HepG2 (cell line): ENCODE data around the gene TMEM63C. TPM values are rescaled to one million over a fixed set of nuclear protein-coding genes. Genes with fewer than 3 reads are reported as not detected.
A peak's percentile ranks its signal among the peaks of the same experiment; 100 is the strongest.

ENCODE experiments used
- CEBPB ChIP-seq: IDR thresholded peaks from 2 replicates; pipeline ENCODE4 v1.6.1; 2011; ENCODE audit warnings: low read depth, low read length, improper control_type of control experiment, borderline replicate concordance
- E2F1 ChIP-seq: sonication (generic); formaldehyde crosslinking; IDR thresholded peaks from 2 replicates; pipeline ENCODE4 v1.5.0; 2020; ENCODE audit warnings: missing genetic modification reagents
- KLF9 ChIP-seq: IDR thresholded peaks from 2 replicates; pipeline ENCODE4 v1.6.1; 2016; ENCODE audit warnings: low read depth
- PATZ1 ChIP-seq: sonication (generic); formaldehyde crosslinking; IDR thresholded peaks from 2 replicates; pipeline ENCODE4 v1.4.0; 2020; ENCODE audit warnings: missing genetic modification reagents
- SRSF4 ChIP-seq: fragments of 200-400 bp; formaldehyde crosslinking; IDR thresholded peaks from one replicate; pipeline ENCODE4 v1.6.1; 2018; ENCODE audit warnings: mild to moderate bottlenecking, low read depth, low read length, moderate library complexity; ENCODE audit not compliant: poor library complexity, severe bottlenecking
- ZBTB1 ChIP-seq: sonication (generic); formaldehyde crosslinking; IDR thresholded peaks from 2 replicates; pipeline ENCODE4 v1.4.0; 2020; ENCODE audit warnings: missing genetic modification reagents, borderline replicate concordance
- ZBTB20 ChIP-seq: sonication (generic); formaldehyde crosslinking; IDR thresholded peaks from 2 replicates; pipeline ENCODE4 v1.8.1; 2023; ENCODE audit warnings: missing genetic modification reagents, low read depth, mild to moderate bottlenecking, borderline replicate concordance
- ZFP36L1 ChIP-seq: sonication (generic); formaldehyde crosslinking; IDR thresholded peaks from 2 replicates; pipeline ENCODE4 v1.8.0; 2022; ENCODE audit warnings: mild to moderate bottlenecking, missing genetic modification reagents, moderate library complexity
- ZMYM2 ChIP-seq: sonication (generic); formaldehyde crosslinking; IDR thresholded peaks from 2 replicates; pipeline ENCODE4 v1.8.0; 2022; ENCODE audit warnings: mild to moderate bottlenecking, missing genetic modification reagents
- ZNF329 ChIP-seq: sonication (generic); formaldehyde crosslinking; IDR thresholded peaks from 2 replicates; pipeline ENCODE4 v1.9.0; 2021; ENCODE audit warnings: low read depth, mild to moderate bottlenecking, missing genetic modification reagents
- ZNF629 ChIP-seq: sonication (generic); formaldehyde crosslinking; conservative IDR thresholded peaks from 2 replicates; pipeline ENCODE4 v1.5.0; 2020; ENCODE audit warnings: missing genetic modification reagents
- ZNF672 ChIP-seq: sonication (generic); formaldehyde crosslinking; IDR thresholded peaks from 2 replicates; pipeline ENCODE4 v1.8.1; 2022; ENCODE audit warnings: missing genetic modification reagents
- ZNF703 ChIP-seq: sonication (generic); formaldehyde crosslinking; IDR thresholded peaks from 2 replicates; pipeline ENCODE4 v1.5.1; 2020; ENCODE audit warnings: missing genetic modification reagents, mild to moderate bottlenecking, moderate library complexity, borderline replicate concordance
- ZNF709 ChIP-seq: sonication (generic); formaldehyde crosslinking; IDR thresholded peaks from 2 replicates; pipeline ENCODE4 v1.5.0; 2020; ENCODE audit warnings: mild to moderate bottlenecking, missing genetic modification reagents
- ZNF883 ChIP-seq: sonication (generic); formaldehyde crosslinking; IDR thresholded peaks from 2 replicates; pipeline ENCODE4 v1.5.1; 2020; ENCODE audit warnings: mild to moderate bottlenecking, missing genetic modification reagents; ENCODE audit errors: not compliant biosample characterization
- polyA plus RNA-seq, 8 experiments: library from polyadenylated mRNA; depleted of rRNA in 3 of 8; stranded (reverse) in 7 of 8; unstranded in 1 of 8; fragments of >200 nt; fragmentation: Illumina TruSeq in 4 of 8; extraction: Trizol in 4 of 8; gene quantifications; 2 replicates each; pipeline versions ENCODE4 v1.2.1 to v1.2.3, GENCODE V29; 2011 to 2016; ENCODE audit warnings: low read depth in 4 of 8, missing spikeins in 1 of 8, mixed read lengths in 1 of 8; ENCODE audit not compliant: insufficient read depth in 1 of 8
- total RNA-seq, 5 experiments: library from RNA; depleted of rRNA; stranded (reverse); fragments of >200 nt; fragmentation: Illumina TruSeq; extraction: Trizol; gene quantifications; 2 replicates each; pipeline ENCODE4 v1.2.3, GENCODE V29; 2016; ENCODE audit warnings: low read depth in 1 of 5
- TF ChIP-seq, protein P1 (sequence below): IDR thresholded peaks from 2 replicates; pipeline ENCODE4 v1.6.1; 2016; ENCODE audit warnings: control low read depth
- TF ChIP-seq, protein P2 (sequence below): sonication (generic); formaldehyde crosslinking; IDR thresholded peaks from 2 replicates; pipeline ENCODE4 v1.5.1; 2020; ENCODE audit warnings: missing genetic modification reagents, mild to moderate bottlenecking, borderline replicate concordance
- TF ChIP-seq, protein P3 (sequence below): sonication (generic); formaldehyde crosslinking; IDR thresholded peaks from 2 replicates; pipeline ENCODE4 v1.4.0; 2020; ENCODE audit warnings: missing genetic modification reagents, borderline replicate concordance

The TMEM63C gene
- total and polyA plus RNA-seq, 2 of the 13 experiments (the other 11 are each of a cell fraction or from before 2014, with no cell fraction given) = 0.17 to 0.27 TPM

GRCh38 chr14:77184396-77185092, 2.9 kb downstream of the TMEM63C start (continued):
- TF ChIP-seq, protein P1, sequence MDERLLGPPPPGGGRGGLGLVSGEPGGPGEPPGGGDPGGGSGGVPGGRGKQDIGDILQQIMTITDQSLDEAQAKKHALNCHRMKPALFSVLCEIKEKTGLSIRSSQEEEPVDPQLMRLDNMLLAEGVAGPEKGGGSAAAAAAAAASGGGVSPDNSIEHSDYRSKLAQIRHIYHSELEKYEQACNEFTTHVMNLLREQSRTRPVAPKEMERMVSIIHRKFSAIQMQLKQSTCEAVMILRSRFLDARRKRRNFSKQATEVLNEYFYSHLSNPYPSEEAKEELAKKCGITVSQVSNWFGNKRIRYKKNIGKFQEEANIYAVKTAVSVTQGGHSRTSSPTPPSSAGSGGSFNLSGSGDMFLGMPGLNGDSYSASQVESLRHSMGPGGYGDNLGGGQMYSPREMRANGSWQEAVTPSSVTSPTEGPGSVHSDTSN = no peak
- no peak for TF ChIP-seq KLF9 (CRISPR knock-in tag)
- TF ChIP-seq, protein P2, sequence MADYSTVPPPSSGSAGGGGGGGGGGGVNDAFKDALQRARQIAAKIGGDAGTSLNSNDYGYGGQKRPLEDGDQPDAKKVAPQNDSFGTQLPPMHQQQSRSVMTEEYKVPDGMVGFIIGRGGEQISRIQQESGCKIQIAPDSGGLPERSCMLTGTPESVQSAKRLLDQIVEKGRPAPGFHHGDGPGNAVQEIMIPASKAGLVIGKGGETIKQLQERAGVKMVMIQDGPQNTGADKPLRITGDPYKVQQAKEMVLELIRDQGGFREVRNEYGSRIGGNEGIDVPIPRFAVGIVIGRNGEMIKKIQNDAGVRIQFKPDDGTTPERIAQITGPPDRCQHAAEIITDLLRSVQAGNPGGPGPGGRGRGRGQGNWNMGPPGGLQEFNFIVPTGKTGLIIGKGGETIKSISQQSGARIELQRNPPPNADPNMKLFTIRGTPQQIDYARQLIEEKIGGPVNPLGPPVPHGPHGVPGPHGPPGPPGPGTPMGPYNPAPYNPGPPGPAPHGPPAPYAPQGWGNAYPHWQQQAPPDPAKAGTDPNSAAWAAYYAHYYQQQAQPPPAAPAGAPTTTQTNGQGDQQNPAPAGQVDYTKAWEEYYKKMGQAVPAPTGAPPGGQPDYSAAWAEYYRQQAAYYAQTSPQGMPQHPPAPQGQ (CRISPR knock-in tag) = no peak
- peak; percentile 30 for TF ChIP-seq ZNF883 (CRISPR knock-in tag)
- TF ChIP-seq ZMYM2 (CRISPR knock-in tag) = no peak
- no peak for TF ChIP-seq ZNF329 (CRISPR knock-in tag)
- TF ChIP-seq ZNF709 = no peak
- no peak for TF ChIP-seq CEBPB
- peak; percentile 37; the same call in 1 of the 2 replicates for TF ChIP-seq ZBTB20
- no peak for TF ChIP-seq ZFP36L1 (CRISPR knock-in tag)
- TF ChIP-seq, protein P3, sequence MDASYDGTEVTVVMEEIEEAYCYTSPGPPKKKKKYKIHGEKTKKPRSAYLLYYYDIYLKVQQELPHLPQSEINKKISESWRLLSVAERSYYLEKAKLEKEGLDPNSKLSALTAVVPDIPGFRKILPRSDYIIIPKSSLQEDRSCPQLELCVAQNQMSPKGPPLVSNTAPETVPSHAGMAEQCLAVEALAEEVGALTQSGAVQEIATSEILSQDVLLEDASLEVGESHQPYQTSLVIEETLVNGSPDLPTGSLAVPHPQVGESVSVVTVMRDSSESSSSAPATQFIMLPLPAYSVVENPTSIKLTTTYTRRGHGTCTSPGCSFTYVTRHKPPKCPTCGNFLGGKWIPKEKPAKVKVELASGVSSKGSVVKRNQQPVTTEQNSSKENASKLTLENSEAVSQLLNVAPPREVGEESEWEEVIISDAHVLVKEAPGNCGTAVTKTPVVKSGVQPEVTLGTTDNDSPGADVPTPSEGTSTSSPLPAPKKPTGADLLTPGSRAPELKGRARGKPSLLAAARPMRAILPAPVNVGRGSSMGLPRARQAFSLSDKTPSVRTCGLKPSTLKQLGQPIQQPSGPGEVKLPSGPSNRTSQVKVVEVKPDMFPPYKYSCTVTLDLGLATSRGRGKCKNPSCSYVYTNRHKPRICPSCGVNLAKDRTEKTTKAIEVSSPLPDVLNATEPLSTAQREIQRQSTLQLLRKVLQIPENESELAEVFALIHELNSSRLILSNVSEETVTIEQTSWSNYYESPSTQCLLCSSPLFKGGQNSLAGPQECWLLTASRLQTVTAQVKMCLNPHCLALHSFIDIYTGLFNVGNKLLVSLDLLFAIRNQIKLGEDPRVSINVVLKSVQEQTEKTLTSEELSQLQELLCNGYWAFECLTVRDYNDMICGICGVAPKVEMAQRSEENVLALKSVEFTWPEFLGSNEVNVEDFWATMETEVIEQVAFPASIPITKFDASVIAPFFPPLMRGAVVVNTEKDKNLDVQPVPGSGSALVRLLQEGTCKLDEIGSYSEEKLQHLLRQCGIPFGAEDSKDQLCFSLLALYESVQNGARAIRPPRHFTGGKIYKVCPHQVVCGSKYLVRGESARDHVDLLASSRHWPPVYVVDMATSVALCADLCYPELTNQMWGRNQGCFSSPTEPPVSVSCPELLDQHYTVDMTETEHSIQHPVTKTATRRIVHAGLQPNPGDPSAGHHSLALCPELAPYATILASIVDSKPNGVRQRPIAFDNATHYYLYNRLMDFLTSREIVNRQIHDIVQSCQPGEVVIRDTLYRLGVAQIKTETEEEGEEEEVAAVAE (CRISPR knock-in tag) = no peak
- TF ChIP-seq ZBTB1 = no peak
- TF ChIP-seq SRSF4 = no peak
- no peak; the same call in 1 of the 2 replicates for TF ChIP-seq ZNF629 (CRISPR knock-in tag)
- TF ChIP-seq E2F1 (CRISPR knock-in tag) = no peak
- TF ChIP-seq PATZ1 = 0 out of 2 replicates have a peak, but pooled peaks have one; percentile 30
- no peak for TF ChIP-seq ZNF672 (CRISPR knock-in tag)
- TF ChIP-seq ZNF703 (CRISPR knock-in tag) = no peak
